BE2C (cell line): ENCODE data around the gene APAF1.
A peak's percentile ranks its signal among the peaks of the same experiment; 100 is the strongest.

Experiments used
- DNase-seq: peaks from one replicate; pipeline ENCODE4 v3.0.0-alpha.2; 2020
- H3K27me3 ChIP-seq: fragments of 250-450 bp; sonication (Bioruptor Pico); 2 replicates; pipeline ENCODE4 v1.5.1; 2020; ENCODE audit warnings: mild to moderate bottlenecking
- H3K36me3 ChIP-seq: fragments of 250-450 bp; sonication (Bioruptor Pico); 2 replicates; pipeline ENCODE4 v1.5.1; 2020; ENCODE audit warnings: mild to moderate bottlenecking
- H3K4me1 ChIP-seq: fragments of 250-450 bp; sonication (Bioruptor Pico); 2 replicates; pipeline ENCODE4 v1.5.1; 2020
- H3K4me3 ChIP-seq: 2 replicates; pipeline ENCODE4 v1.5.1; 2011; ENCODE audit warnings: low read depth, low read length
- H3K9me3 ChIP-seq: fragments of 250-450 bp; sonication (Bioruptor Pico); 2 replicates; pipeline ENCODE4 v1.5.1; 2020
- CTCF ChIP-seq: IDR thresholded peaks from 2 replicates; pipeline ENCODE4 v1.5.1; 2012; ENCODE audit warnings: mild to moderate bottlenecking, low read depth, low read length

Gene APAF1

GRCh38 chr12:98719515-98720504 is 74.7 kb downstream of the APAF1 start:
- no peaks in the 10 kb centered on the region for H3K9me3 ChIP-seq
- H3K4me3 ChIP-seq = no peak overlapping the region
- no peaks in the 10 kb centered on the region for H3K4me1 ChIP-seq
- DNase-seq = no peak
- no peaks in the 10 kb centered on the region for H3K36me3 ChIP-seq
- no peaks in the 10 kb centered on the region for H3K27me3 ChIP-seq
- no peak for TF ChIP-seq CTCF

- no peaks in the 10 kb centered on the region for H3K4me1 ChIP-seq
- no peaks in the 10 kb centered on the region for H3K9me3 ChIP-seq
- H3K27me3 ChIP-seq = no peaks in the 10 kb centered on the region
- DNase-seq = no peak
- no peak for TF ChIP-seq CTCF
- no peaks in the 10 kb centered on the region; the same call in 1 of the 2 replicates for H3K36me3 ChIP-seq
- H3K4me3 ChIP-seq = no peak overlapping the region
Observed at GRCh38 chr12:98721204-98721702, 76.2 kb downstream of the APAF1 start.

- no peak for TF ChIP-seq CTCF
- Histone ChIP-seq H3K9me3 (no peaks in the 10 kb centered on the region), H3K36me3 (no peaks in the 10 kb centered on the region; the same call in 1 of the 2 replicates), H3K4me1 (no peaks in the 10 kb centered on the region), H3K4me3 (no peak overlapping the region), H3K27me3 (no peaks in the 10 kb centered on the region)
- no peak for DNase-seq
Observed at GRCh38 chr12:98724384-98725155, 79.5 kb downstream of the APAF1 start.

GRCh38 chr12:98725476-98726247 is 80.6 kb downstream of the APAF1 start:
- H3K4me3 ChIP-seq = no peak overlapping the region
- no peaks in the 10 kb centered on the region; the same call in 1 of the 2 replicates for H3K36me3 ChIP-seq
- H3K9me3 ChIP-seq = no peaks in the 10 kb centered on the region
- no peaks in the 10 kb centered on the region for H3K4me1 ChIP-seq
- no peaks in the 10 kb centered on the region for H3K27me3 ChIP-seq
- DNase-seq = peak; percentile 38
- TF ChIP-seq CTCF = peak; percentile 54

GRCh38 chr12:98727196-98727595 is 82.1 kb downstream of the APAF1 start:
- Histone ChIP-seq H3K9me3 (no peaks in the 10 kb centered on the region), H3K27me3 (no peaks in the 10 kb centered on the region), H3K36me3 (no peaks in the 10 kb centered on the region; the same call in 1 of the 2 replicates), H3K4me1 (no peaks in the 10 kb centered on the region), H3K4me3 (no peak overlapping the region)
- DNase-seq = no peak
- no peak for TF ChIP-seq CTCF
